ENCODE results near the gene HMG20A. TPM values are rescaled to one million over a fixed set of nuclear protein-coding genes. Genes with fewer than 3 reads are reported as not detected.

Gene HMG20A
- total RNA-seq, 1 donor from 2014 or later = 35.5 TPM

GRCh38 chr15:77454951-77455350 lies 34.3 kb downstream of the HMG20A start:
- H3K27me3 Mint-ChIP-seq (ENCODE audit: low read depth) = no peaks in the 10 kb centered on the region
- H3K4me3 Mint-ChIP-seq (ENCODE audit: unreplicated experiment) = no peak overlapping the region
- TF ChIP-seq, protein P1, sequence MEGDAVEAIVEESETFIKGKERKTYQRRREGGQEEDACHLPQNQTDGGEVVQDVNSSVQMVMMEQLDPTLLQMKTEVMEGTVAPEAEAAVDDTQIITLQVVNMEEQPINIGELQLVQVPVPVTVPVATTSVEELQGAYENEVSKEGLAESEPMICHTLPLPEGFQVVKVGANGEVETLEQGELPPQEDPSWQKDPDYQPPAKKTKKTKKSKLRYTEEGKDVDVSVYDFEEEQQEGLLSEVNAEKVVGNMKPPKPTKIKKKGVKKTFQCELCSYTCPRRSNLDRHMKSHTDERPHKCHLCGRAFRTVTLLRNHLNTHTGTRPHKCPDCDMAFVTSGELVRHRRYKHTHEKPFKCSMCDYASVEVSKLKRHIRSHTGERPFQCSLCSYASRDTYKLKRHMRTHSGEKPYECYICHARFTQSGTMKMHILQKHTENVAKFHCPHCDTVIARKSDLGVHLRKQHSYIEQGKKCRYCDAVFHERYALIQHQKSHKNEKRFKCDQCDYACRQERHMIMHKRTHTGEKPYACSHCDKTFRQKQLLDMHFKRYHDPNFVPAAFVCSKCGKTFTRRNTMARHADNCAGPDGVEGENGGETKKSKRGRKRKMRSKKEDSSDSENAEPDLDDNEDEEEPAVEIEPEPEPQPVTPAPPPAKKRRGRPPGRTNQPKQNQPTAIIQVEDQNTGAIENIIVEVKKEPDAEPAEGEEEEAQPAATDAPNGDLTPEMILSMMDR (IDR thresholded peaks at IDR 0.05) = no peak
- H3K4me1 Mint-ChIP-seq (ENCODE audit: low read depth) = peaks cover 54% of the 10 kb centered on the region
- DNase-seq (ENCODE audit: low spot score) = no peak
- H3K36me3 Mint-ChIP-seq (ENCODE audit: low read depth) = peaks cover 8% of the 10 kb centered on the region
- H3K9me3 Mint-ChIP-seq (ENCODE audit: low read depth) = peaks cover 3% of the 10 kb centered on the region
- H3K27ac Mint-ChIP-seq (ENCODE audit: unreplicated experiment) = peak overlapping the region; percentile 93

DNA sequence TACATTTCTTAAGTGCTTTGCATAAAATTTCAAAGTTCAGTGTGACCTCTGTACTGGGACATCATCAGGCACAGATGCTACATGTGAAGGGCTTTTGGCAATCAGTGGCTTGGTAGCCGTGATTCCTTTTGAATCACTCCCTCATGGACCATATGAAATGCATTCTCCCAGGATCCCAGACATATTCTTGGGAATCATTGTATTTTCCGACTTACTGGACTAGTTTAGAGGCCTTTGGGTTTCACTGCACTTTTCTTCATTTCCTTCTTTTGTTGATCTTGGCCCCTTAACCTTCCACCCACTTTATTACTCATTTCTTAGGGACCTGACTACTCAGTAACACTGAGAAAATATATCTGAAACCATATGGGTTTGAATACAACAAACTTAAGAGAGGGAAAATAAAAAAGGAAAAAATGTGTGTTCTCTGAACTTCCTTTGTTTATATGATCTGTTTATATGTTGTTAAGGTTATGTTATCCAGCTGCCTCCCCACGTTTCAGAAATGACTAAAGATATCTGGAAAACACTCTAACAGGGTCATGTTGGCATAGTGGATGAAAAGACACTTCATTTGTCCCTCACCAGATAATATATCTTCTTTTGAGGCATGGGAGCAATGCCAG lies 35.1 kb downstream of the HMG20A start:
- Mint-ChIP-seq H3K27me3 (ENCODE audit: low read depth) (no peaks in the 10 kb centered on the region), H3K36me3 (ENCODE audit: low read depth) (peaks cover 14% of the 10 kb centered on the region), H3K4me3 (ENCODE audit: unreplicated experiment) (no peak overlapping the region), H3K4me1 (ENCODE audit: low read depth) (peaks cover 54% of the 10 kb centered on the region), H3K9me3 (ENCODE audit: low read depth) (peaks cover 3% of the 10 kb centered on the region), H3K27ac (ENCODE audit: unreplicated experiment) (peak overlapping the region; percentile 93)
- no peak for DNase-seq (ENCODE audit: low spot score)
- TF ChIP-seq, protein P1 (IDR thresholded peaks at IDR 0.05) = no peak

- Mint-ChIP-seq H3K4me1 (ENCODE audit: low read depth) (peaks cover 54% of the 10 kb centered on the region), H3K27ac (ENCODE audit: unreplicated experiment) (peak overlapping the region; percentile 87), H3K36me3 (ENCODE audit: low read depth) (peaks cover 17% of the 10 kb centered on the region), H3K27me3 (ENCODE audit: low read depth) (no peaks in the 10 kb centered on the region), H3K4me3 (ENCODE audit: unreplicated experiment) (no peak overlapping the region), H3K9me3 (ENCODE audit: low read depth) (no peaks in the 10 kb centered on the region)
- TF ChIP-seq, protein P1 (IDR thresholded peaks at IDR 0.05) = no peak
- DNase-seq (ENCODE audit: low spot score) = no peak
These were observed 36.1 kb downstream of the HMG20A start for GRCh38 chr15:77456746-77457145.

- no peak overlapping the region for H3K4me3 Mint-ChIP-seq (ENCODE audit: unreplicated experiment)
- H3K27me3 Mint-ChIP-seq (ENCODE audit: low read depth) = no peaks in the 10 kb centered on the region
- no peaks in the 10 kb centered on the region for H3K9me3 Mint-ChIP-seq (ENCODE audit: low read depth)
- H3K4me1 Mint-ChIP-seq (ENCODE audit: low read depth) = peaks cover 53% of the 10 kb centered on the region
- TF ChIP-seq, protein P1 (IDR thresholded peaks at IDR 0.05) = no peak
- H3K36me3 Mint-ChIP-seq (ENCODE audit: low read depth) = peaks cover 17% of the 10 kb centered on the region
- DNase-seq (ENCODE audit: low spot score) = no peak
- peak overlapping the region; percentile 87 for H3K27ac Mint-ChIP-seq (ENCODE audit: unreplicated experiment)
These were observed 36.7 kb downstream of the HMG20A start for GRCh38 chr15:77457191-77457904.

- TF ChIP-seq, protein P1 (IDR thresholded peaks at IDR 0.05) = no peak
- H3K4me1 Mint-ChIP-seq (ENCODE audit: low read depth) = peaks cover 52% of the 10 kb centered on the region
These were observed 37.2 kb downstream of the HMG20A start for GRCh38 chr15:77457905-77458265.

More at GRCh38 chr15:77457905-77458265, 37.2 kb downstream of the HMG20A start:
- Mint-ChIP-seq H3K36me3 (ENCODE audit: low read depth) (peaks cover 17% of the 10 kb centered on the region), H3K4me3 (ENCODE audit: unreplicated experiment) (no peak overlapping the region), H3K9me3 (ENCODE audit: low read depth) (no peaks in the 10 kb centered on the region), H3K27me3 (ENCODE audit: low read depth) (no peaks in the 10 kb centered on the region), H3K27ac (ENCODE audit: unreplicated experiment) (peak overlapping the region; percentile 87)
- no peak for DNase-seq (ENCODE audit: low spot score)
